ENCODE measurements around the gene FAU. TPM values are rescaled to one million over a fixed set of nuclear protein-coding genes. Genes with fewer than 3 reads are reported as not detected.

Gene FAU
- total and polyA plus RNA-seq, 12 donors: 536 to 1,540 (median 635) TPM

DNA sequence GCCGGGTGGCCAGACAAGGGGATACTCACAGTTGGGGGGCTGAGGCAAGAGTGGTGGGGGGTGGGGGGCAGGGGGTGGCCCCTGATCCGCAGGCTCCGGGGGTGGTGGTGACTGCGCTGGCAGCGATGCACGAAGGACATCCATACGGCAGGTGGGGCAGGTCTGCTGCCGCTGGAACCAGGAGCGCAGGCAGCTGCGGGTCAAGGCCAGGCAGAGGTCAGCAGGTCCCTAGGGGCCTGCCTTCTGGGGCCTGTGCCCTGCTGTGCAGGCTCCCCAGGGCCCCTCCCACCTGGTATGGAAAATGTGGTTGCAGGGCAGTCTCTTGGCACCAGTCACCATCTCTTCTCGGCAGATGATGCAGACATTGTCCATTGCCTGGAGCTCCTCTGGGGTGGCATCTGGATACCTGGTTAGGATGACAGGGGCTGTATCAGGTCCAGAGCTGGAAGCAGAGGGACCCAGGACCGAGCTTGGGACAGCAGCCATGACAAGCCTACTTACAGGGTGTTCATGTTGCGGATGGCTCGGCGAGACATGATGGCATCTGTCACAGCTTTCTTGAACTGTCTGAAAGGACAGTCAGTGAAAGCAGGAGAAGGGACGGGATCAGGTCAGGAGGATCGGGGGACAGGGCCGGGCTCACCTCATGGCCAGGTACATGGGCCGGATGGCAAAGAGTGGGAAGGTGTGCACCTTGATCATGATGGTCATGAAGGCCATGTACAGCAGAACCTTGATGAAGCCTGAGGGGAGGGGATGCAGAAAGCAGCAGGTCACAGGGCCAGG is 8.9 kb upstream of the FAU start:
- TF ChIP-seq, protein P1, sequence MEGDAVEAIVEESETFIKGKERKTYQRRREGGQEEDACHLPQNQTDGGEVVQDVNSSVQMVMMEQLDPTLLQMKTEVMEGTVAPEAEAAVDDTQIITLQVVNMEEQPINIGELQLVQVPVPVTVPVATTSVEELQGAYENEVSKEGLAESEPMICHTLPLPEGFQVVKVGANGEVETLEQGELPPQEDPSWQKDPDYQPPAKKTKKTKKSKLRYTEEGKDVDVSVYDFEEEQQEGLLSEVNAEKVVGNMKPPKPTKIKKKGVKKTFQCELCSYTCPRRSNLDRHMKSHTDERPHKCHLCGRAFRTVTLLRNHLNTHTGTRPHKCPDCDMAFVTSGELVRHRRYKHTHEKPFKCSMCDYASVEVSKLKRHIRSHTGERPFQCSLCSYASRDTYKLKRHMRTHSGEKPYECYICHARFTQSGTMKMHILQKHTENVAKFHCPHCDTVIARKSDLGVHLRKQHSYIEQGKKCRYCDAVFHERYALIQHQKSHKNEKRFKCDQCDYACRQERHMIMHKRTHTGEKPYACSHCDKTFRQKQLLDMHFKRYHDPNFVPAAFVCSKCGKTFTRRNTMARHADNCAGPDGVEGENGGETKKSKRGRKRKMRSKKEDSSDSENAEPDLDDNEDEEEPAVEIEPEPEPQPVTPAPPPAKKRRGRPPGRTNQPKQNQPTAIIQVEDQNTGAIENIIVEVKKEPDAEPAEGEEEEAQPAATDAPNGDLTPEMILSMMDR (IDR thresholded peaks at IDR 0.05): no peak
- Histone ChIP-seq H3K27me3 (no peaks in the 10 kb centered on the region), H3K4me1 (peaks cover 12 to 33% (median 23%) of the 10 kb centered on the region in 9 donors), H3K27ac (no peak overlapping the region), H3K4me3 (no peak overlapping the region), H3K36me3 (peaks cover 7 to 75% (median 58%) of the 10 kb centered on the region in 9 donors), H3K9me3 (no peaks in the 10 kb centered on the region)
- intact Hi-C loops (cut with DNase I): loop anchor here in 2 of 10 donors (10.0 kb wide), 1 partner anchor 124 kb away; no protein-coding TSS in a partner anchor
- DNase-seq (no peak), ATAC-seq (no peak)
- WGBS, 2 donors: 80 to 88% methylated on average over 19 of the region's 19 CpGs

DNA sequence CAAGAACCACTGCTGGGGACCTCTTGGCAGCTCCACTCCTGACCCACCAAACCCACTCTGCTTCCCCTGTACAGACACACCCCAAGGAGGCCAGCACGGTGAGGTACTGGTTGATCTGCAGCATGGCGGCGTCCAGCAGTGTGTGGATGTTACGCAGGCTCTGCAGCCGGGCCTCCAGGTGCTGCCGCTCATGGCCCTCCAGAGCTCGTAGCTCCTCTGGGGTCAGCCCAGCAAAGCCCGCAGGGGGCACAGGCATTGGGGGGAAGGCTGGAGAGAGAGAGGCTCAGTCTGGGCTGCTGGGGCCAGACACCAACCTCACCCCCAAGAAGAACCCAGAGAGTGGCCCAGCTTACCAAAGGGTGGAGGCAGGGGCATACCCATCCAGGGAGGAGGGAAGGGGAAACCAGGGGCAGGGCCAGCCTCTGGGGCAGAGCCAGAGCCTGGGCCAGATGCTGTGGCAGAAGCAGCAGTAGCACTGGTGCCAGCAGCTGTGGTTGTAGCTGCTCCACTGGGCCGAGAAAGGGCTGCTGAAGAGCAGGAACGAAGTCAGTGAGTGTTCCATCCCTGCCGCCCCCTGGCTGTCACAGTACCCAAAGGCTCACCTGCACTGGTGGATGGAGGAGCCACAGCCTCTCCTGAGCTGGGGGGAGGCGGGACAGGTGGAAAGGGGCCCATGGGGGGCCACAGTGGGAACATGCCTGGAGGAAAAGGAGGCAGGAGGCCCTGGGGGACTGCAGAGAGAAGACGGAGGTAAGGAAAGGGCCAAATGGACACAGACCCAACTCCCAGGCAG is 7.9 kb upstream of the FAU start:
- peaks cover 7 to 84% (median 66%) of the 10 kb centered on the region in 9 donors for H3K36me3 ChIP-seq
- intact Hi-C loops (cut with DNase I): loop anchor here in 2 of 10 donors (10.0 kb wide), 1 partner anchor 125 kb away; no protein-coding TSS in a partner anchor
- ATAC-seq (no peak), DNase-seq (no peak)
- H3K27ac ChIP-seq: no peak overlapping the region
- no peaks in the 10 kb centered on the region for H3K9me3 ChIP-seq
- 86 to 90% methylated on average over 13 of the region's 13 CpGs for WGBS, 2 donors
- H3K4me1 ChIP-seq: peaks cover 6 to 24% (median 17%) of the 10 kb centered on the region in 9 donors
- no peak overlapping the region for H3K4me3 ChIP-seq
- TF ChIP-seq, protein P1 (IDR thresholded peaks at IDR 0.05): no peak
- H3K27me3 ChIP-seq: no peaks in the 10 kb centered on the region

DNA sequence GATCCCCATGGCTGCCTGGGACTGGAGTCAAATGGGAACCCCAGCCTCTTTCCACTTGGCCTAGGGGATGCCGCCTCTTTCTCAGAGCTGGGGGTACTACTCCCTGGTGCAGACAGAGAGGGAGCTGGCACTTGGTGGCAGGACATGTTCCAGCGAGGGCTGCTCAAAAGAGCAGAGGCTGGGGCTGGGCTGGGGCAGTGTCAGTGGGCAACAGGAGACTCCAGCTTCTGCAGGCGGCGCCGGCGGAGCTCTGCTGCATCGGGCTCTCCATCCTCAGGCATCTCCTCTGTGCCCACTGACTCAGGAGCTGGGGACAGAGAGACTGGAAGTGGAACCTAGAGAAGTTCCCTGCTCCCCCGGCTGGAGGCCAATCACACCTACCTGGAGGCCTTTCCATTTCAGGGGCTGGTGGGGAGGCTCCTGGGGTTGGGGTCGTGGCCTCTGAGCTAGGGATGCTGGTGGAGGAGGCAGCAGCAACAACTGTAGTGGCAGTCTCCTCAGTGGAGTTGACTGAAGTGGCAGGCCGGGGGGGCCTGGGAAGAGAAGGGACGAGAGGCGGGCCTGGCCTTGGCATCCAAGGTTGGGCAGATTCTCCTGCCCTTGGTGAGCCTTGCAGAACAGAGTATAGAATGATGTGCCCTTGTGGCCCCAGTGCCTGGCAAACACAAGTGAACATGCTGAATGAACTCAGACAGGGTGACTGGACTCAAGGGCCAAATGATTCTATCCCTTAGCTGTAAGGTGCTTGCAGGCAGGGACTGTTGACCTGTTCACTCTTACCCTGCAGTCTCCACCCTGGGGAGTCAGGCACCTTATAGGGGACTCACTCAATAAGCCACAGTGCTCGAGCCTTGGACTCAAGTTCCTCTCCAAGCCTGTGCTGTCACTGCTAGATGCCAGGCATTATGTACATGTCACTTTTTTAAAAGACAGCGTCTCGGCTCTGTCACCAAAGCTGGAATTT is 6.5 kb upstream of the FAU start:
- Histone ChIP-seq H3K4me1 (peaks cover 6 to 20% (median 13%) of the 10 kb centered on the region in 9 donors), H3K27ac (no peak overlapping the region), H3K4me3 (no peak overlapping the region), H3K27me3 (no peaks in the 10 kb centered on the region), H3K36me3 (peaks cover 7 to 94% (median 73%) of the 10 kb centered on the region in 9 donors), H3K9me3 (no peaks in the 10 kb centered on the region)
- TF ChIP-seq, protein P1 (IDR thresholded peaks at IDR 0.05): no peak
- ATAC-seq (no peak), DNase-seq (no peak)
- 84% methylated on average over 15 of the region's 15 CpGs for WGBS, 2 donors
- intact Hi-C loops (cut with DNase I): no loop called here
